IMR-90 (cell line): ENCODE data around the gene USP20.

ENCODE experiments used
- MXI1 ChIP-seq: IDR thresholded peaks from 2 replicates; pipeline ENCODE4 v1.6.1; 2012; ENCODE audit warnings: low read depth, mild to moderate bottlenecking, low read length, moderate library complexity, borderline replicate concordance
- POLR2A ChIP-seq: IDR thresholded peaks from 2 replicates; pipeline ENCODE4 v1.6.1; 2012; ENCODE audit warnings: mild to moderate bottlenecking, low read depth, low read length
- RFX5 ChIP-seq: IDR thresholded peaks from 2 replicates; pipeline ENCODE4 v1.8.0; 2012; ENCODE audit warnings: low read depth, mild to moderate bottlenecking, low read length, moderate library complexity
- TF ChIP-seq, protein P1 (sequence below): conservative IDR thresholded peaks from 2 replicates; pipeline ENCODE4 v1.5.1; 2012; ENCODE audit warnings: mild to moderate bottlenecking, low read depth, low read length, improper control_type of control experiment

DNA sequence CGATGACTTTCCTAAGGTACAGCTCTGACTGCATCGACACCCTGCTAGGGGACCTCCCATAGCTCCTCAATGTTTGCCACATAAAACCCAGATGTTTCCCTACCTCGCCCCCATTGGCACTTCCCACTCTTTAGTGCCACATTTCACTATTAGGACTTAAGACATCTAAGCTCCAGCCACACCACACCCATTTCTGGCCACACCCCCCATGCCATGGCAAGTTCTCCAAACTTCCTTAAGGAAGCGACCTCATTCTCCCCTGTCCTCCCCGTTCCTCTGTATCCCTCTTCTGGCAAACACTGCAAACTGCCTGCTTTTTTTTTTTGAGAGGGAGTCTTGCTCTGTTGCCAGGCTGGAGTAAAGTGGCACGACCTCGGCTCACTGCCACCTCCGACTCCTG is 62.9 kb downstream of the USP20 start:
- TF ChIP-seq, protein P1, sequence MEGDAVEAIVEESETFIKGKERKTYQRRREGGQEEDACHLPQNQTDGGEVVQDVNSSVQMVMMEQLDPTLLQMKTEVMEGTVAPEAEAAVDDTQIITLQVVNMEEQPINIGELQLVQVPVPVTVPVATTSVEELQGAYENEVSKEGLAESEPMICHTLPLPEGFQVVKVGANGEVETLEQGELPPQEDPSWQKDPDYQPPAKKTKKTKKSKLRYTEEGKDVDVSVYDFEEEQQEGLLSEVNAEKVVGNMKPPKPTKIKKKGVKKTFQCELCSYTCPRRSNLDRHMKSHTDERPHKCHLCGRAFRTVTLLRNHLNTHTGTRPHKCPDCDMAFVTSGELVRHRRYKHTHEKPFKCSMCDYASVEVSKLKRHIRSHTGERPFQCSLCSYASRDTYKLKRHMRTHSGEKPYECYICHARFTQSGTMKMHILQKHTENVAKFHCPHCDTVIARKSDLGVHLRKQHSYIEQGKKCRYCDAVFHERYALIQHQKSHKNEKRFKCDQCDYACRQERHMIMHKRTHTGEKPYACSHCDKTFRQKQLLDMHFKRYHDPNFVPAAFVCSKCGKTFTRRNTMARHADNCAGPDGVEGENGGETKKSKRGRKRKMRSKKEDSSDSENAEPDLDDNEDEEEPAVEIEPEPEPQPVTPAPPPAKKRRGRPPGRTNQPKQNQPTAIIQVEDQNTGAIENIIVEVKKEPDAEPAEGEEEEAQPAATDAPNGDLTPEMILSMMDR, result no peak
- TF ChIP-seq RFX5 (no peak), POLR2A (no peak), MXI1 (no peak)
